GM19324 (cell line): ENCODE results near the gene ABCB6.
"Not testable (repeated sequence)": the region's sequence is repeated elsewhere in the genome, so short reads cannot be mapped to it uniquely, and the experiment has no call there.

ENCODE experiments used
- ATAC-seq: cut with Tn5 transposase; IDR thresholded peaks from one replicate; pipeline ENCODE4 v1.9.1; 2021; ENCODE audit warnings: mild to moderate bottlenecking, moderate library complexity; ENCODE audit not compliant: unreplicated experiment, low FRiP score

The ABCB6 gene

GRCh38 chr2:219218732-219219701 lies at the start of gene ABCB6:
Gene ABCB6, minus strand, starts transcription at chr2:219218958. Its CDS starts 285 bp downstream, at chr2:219218673.
- ATAC-seq: peak; percentile 84

- no peak for ATAC-seq
Observed at GRCh38 chr2:219268294-219268693, 49.5 kb upstream of the ABCB6 start.

- ATAC-seq: no peak
Observed at GRCh38 chr2:219266886-219267285, 48.1 kb upstream of the ABCB6 start.

- no peak for ATAC-seq
Observed at GRCh38 chr2:219266232-219266631, 47.5 kb upstream of the ABCB6 start.

GRCh38 chr2:219261024-219261855 lies 42.5 kb upstream of the ABCB6 start:
- no peak for ATAC-seq

- ATAC-seq: not testable (repeated sequence)
Observed at GRCh38 chr2:219258942-219259341, 40.2 kb upstream of the ABCB6 start.

GRCh38 chr2:219254590-219255201 lies 35.9 kb upstream of the ABCB6 start:
- peak; percentile 16 for ATAC-seq

GRCh38 chr2:219253753-219254589 lies 35.2 kb upstream of the ABCB6 start, which contains the start of gene TUBA4A:
Gene TUBA4A, minus strand, starts transcription at chr2:219253918. Its CDS starts 60 bp downstream, at chr2:219253858.
- ATAC-seq: peak; percentile 48

- peak; percentile 9 for ATAC-seq
Observed at GRCh38 chr2:219252900-219253752, 34.4 kb upstream of the ABCB6 start, which contains the start of gene TUBA4B. Gene TUBA4B, plus strand, starts transcription at chr2:219253243. Its CDS starts 165 bp downstream, at chr2:219253408.

GRCh38 chr2:219252570-219252899 lies 33.8 kb upstream of the ABCB6 start:
- no peak for ATAC-seq

GRCh38 chr2:219252084-219252483 lies 33.3 kb upstream of the ABCB6 start:
- ATAC-seq: no peak

- ATAC-seq: no peak
Observed at GRCh38 chr2:219251656-219252055, 32.9 kb upstream of the ABCB6 start.

GRCh38 chr2:219250049-219250781 lies 31.5 kb upstream of the ABCB6 start:
- ATAC-seq: no peak

GRCh38 chr2:219249203-219249980 lies 30.6 kb upstream of the ABCB6 start:
- ATAC-seq: peak; percentile 38

- ATAC-seq: no peak
Observed at GRCh38 chr2:219248845-219249202, 30.1 kb upstream of the ABCB6 start.

- no peak for ATAC-seq
Observed at GRCh38 chr2:219247678-219248642, 29.2 kb upstream of the ABCB6 start.
